Right atrium auricular region (tissue), 2 donors: ENCODE measurements around the gene C1QTNF8. TPM values are rescaled to one million over a fixed set of nuclear protein-coding genes. Genes with fewer than 3 reads are reported as not detected.

Experiments used
- DNase-seq: peaks from one replicate; pipeline ENCODE4 v3.0.0-alpha.2; 2019; ENCODE audit warnings: low spot score
- H3K27ac ChIP-seq, 2 donors: fragments of 200-600 bp; sonication (generic); 1 replicate in 1 of 2; 2 replicates in 1 of 2; pipeline ENCODE4 v1.5.1; 2016 to 2019
- H3K27me3 ChIP-seq, 2 donors: fragments of 200-600 bp; sonication (generic); one replicate each; pipeline versions ENCODE4 v1.5.1 to v1.6.0; 2017 to 2019
- H3K36me3 ChIP-seq: fragments of 200-600 bp; sonication (generic); one replicate; pipeline ENCODE4 v1.5.1; 2016
- H3K4me1 ChIP-seq, 2 donors: fragments of 200-600 bp; sonication (generic); one replicate each; pipeline versions ENCODE4 v1.5.1 to v1.6.0; 2017 to 2019
- H3K4me3 ChIP-seq, 2 donors: fragments of 200-600 bp; sonication (generic); 1 replicate in 1 of 2; 2 replicates in 1 of 2; pipeline ENCODE4 v1.5.1; 2017 to 2019; ENCODE audit warnings: mild to moderate bottlenecking in 1 of 2, moderate library complexity in 1 of 2
- H3K9me3 ChIP-seq, 2 donors: fragments of 200-600 bp; sonication (generic); one replicate each; pipeline ENCODE4 v1.5.1; 2019
- CTCF ChIP-seq, 2 donors: fragments of 200-600 bp; sonication (generic); IDR thresholded peaks; one replicate each; pipeline ENCODE4 v1.5.1; 2019; ENCODE audit warnings: antibody characterized with exemption in 2 of 2
- total RNA-seq, 2 donors: library from RNA; depleted of rRNA; stranded (reverse); fragments of >200 nt; gene quantifications; one replicate each; pipeline ENCODE4 v1.1.0, GENCODE V29; 2016

Gene C1QTNF8
- total RNA-seq, 2 donors from 2014 or later = not detected

DNA sequence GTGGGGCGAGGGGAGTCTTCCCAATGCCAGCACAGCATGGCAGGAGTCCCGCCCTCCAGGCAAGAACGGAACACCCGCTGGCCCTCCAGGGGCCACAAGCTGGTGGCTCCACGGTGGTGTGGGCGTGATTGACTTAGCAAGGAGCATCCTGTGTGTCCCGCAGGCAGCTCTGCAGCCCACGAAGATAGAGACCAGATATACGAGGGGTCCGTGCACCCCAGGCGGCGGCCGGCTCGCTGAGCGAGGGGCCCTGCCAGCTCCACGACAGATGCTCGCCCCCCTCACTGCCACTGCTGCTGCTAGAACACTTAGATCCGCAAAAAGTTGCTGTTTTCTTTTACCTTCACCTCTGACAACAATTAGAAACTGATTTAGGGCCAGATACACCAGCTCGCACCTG is 46.9 kb upstream of the C1QTNF8 start:
- TF ChIP-seq CTCF (IDR thresholded peaks at IDR 0.05) = no peak
- Histone ChIP-seq H3K4me3 (no peak overlapping the region), H3K4me1 (no peaks in the 10 kb centered on the region), H3K27ac (no peak overlapping the region), H3K9me3 (no peaks in the 10 kb centered on the region), H3K36me3 (no peaks in the 10 kb centered on the region), H3K27me3 (no peaks in the 10 kb centered on the region)
- no peak for DNase-seq

DNA sequence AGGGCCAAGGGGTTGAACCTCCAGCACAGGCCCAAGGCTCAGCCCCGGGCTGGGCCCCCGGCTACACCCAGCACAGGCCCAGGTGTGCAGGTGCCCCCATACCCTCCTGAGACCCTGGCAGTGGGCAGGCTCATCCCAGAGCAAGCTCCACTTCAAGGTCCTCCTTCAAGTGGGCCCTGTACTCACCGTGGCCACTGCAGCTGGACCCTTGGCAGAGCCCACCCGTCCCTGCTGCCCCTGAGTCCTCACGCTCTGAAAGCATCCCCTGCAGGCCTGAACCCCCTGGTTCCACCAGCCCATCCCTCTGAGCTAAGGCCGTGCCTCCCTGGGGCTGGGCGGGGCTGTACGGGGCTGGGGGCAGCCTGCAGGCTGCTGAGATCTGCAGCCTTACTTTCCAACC is 45.7 kb upstream of the C1QTNF8 start:
- Histone ChIP-seq H3K4me3 (no peak overlapping the region), H3K27ac (no peak overlapping the region), H3K4me1 (no peaks in the 10 kb centered on the region), H3K27me3 (no peaks in the 10 kb centered on the region), H3K9me3 (no peaks in the 10 kb centered on the region), H3K36me3 (no peaks in the 10 kb centered on the region)
- no peak for TF ChIP-seq CTCF (IDR thresholded peaks at IDR 0.05)
- no peak for DNase-seq

- H3K27ac ChIP-seq = no peak overlapping the region
- no peak for TF ChIP-seq CTCF (IDR thresholded peaks at IDR 0.05)
- H3K36me3 ChIP-seq = no peaks in the 10 kb centered on the region
- H3K9me3 ChIP-seq = no peaks in the 10 kb centered on the region
- DNase-seq = no peak
- H3K27me3 ChIP-seq = no peaks in the 10 kb centered on the region
- H3K4me3 ChIP-seq = no peak overlapping the region
- no peaks in the 10 kb centered on the region for H3K4me1 ChIP-seq
Measured at GRCh38 chr16:1141191-1141590, 45.1 kb upstream of the C1QTNF8 start.

GRCh38 chr16:1140582-1141162 is 44.6 kb upstream of the C1QTNF8 start:
- no peaks in the 10 kb centered on the region for H3K27me3 ChIP-seq
- no peak for DNase-seq
- H3K4me3 ChIP-seq = no peak overlapping the region
- no peaks in the 10 kb centered on the region for H3K36me3 ChIP-seq
- no peak for TF ChIP-seq CTCF (IDR thresholded peaks at IDR 0.05)
- H3K4me1 ChIP-seq = no peaks in the 10 kb centered on the region
- no peaks in the 10 kb centered on the region for H3K9me3 ChIP-seq
- no peak overlapping the region for H3K27ac ChIP-seq

GRCh38 chr16:1137604-1138003 is 41.6 kb upstream of the C1QTNF8 start:
- no peaks in the 10 kb centered on the region for H3K9me3 ChIP-seq
- no peaks in the 10 kb centered on the region for H3K27me3 ChIP-seq
- no peak overlapping the region for H3K4me3 ChIP-seq
- H3K27ac ChIP-seq = no peak overlapping the region
- no peak for TF ChIP-seq CTCF (IDR thresholded peaks at IDR 0.05)
- H3K36me3 ChIP-seq = no peaks in the 10 kb centered on the region
- DNase-seq = no peak
- no peaks in the 10 kb centered on the region for H3K4me1 ChIP-seq

- no peaks in the 10 kb centered on the region for H3K9me3 ChIP-seq
- no peak overlapping the region for H3K27ac ChIP-seq
- H3K36me3 ChIP-seq = no peaks in the 10 kb centered on the region
- no peaks in the 10 kb centered on the region for H3K27me3 ChIP-seq
- no peaks in the 10 kb centered on the region for H3K4me1 ChIP-seq
- no peak for DNase-seq
- H3K4me3 ChIP-seq = no peak overlapping the region
- no peak for TF ChIP-seq CTCF (IDR thresholded peaks at IDR 0.05)
Measured at GRCh38 chr16:1135459-1135825, 39.4 kb upstream of the C1QTNF8 start.
